ENCODE results near the gene SRGAP2C.
"Not testable (repeated sequence)": the region's sequence is repeated elsewhere in the genome, so short reads cannot be mapped to it uniquely, and the experiment has no call there.

The SRGAP2C gene

DNA sequence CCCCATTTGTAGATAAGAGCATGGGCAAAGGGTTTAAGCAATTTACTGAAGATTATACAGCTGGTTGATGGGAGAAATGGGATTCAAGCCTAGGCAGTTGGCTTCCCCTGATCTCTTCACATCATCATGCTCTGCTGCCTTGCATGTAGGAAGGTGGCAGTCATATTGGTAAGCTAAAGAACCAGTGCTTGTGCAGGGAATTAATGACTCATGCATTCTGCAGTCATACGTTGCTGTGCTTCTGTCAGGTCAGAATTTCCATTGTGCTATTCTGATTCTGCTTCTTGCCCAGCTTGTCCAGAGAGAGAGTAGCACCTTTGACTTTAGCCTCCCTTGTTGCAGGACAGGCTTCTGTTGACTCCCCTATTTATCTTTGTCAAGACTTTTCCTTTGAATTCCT is 153.2 kb downstream of the SRGAP2C start:
- not testable (repeated sequence) for DNase-seq (ENCODE audit: low spot score)

DNA sequence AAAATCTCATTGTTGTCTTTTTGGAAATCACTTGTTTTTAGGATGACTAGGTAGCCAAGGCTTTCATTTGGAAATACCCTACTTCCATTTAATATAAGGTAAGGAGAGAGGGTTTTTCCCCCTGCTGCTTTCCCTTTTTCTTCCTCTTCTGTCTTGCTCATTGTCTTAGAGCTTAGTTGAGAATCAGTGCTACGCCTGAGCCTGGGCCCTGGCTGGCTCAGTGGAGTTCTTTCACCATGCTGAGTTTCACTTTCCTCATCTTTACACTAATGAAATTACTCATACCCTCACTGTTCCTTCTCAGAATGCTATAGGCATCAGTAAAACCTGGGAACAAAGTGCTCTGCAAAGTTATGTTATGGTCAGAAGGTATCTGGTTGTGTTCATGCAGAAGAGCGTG is 154.8 kb downstream of the SRGAP2C start:
- not testable (repeated sequence) for DNase-seq (ENCODE audit: low spot score)

DNA sequence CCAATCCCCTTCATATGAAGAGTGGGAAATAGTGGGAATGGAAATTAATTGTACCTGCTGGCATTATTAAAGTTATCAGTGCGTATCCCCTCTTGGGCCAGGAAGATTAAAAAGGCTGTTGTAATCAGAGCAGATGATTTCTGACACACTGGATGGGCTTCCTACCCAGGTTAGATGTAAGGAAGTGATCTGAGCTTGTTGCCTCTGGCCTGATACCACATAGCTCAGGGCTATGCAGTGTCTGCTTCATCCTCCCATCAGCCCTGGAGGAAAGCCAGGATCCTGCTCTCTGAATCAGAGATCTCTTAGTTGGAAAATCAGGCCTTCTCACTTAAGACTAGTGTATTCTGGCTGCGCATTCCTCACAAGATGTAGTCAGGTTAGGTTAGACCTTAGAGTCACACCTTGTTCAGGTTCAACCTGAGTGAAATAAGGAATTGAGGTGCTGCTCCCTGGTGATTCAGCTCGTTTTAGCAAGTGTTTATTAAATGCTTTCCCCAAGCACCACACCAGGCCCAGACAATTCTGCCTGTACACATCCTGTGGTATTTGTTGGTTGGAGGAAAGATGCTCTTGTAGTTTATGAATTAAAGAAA is 158.6 kb downstream of the SRGAP2C start:
- DNase-seq (ENCODE audit: low spot score): not testable (repeated sequence)

DNA sequence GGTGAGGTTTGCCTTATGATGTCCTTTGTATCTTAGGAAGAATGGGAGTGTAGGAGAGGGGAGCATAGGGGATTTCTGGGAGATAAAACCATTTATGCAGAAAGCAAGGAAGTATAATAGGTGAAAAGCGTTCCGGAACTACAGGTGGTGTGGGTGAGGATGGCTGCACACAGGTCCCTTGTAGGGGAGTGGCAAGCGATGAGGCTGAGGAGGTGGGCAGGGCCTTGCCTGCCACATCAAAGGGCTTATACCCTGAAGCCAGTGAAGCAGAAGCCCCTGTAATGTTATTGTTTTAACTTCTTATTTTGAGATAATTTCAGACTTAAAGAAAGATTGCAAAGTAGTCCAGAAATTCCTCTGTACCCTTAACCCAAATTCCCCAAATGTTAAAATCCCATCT is 159.6 kb downstream of the SRGAP2C start:
- not testable (repeated sequence) for DNase-seq (ENCODE audit: low spot score)

DNA sequence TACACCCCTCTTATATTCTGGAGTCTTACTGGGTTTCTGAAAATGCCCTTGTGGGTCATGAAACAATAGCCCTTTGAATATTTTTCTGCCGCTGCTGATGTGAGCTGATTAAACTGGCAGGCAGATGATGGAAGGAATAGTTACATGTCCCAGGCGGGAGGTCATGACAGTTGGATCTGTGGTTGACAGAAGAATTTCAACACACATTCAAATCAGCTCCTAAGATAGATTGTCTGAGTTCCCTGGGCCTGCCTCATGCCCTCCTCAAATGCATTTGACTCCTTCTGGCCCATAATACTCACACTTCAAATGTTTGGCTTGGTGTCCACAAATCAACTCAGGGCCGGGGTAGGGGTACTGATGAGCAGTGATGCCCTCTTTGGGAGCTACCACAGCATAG is 161.9 kb downstream of the SRGAP2C start:
- not testable (repeated sequence) for DNase-seq (ENCODE audit: low spot score)

DNA sequence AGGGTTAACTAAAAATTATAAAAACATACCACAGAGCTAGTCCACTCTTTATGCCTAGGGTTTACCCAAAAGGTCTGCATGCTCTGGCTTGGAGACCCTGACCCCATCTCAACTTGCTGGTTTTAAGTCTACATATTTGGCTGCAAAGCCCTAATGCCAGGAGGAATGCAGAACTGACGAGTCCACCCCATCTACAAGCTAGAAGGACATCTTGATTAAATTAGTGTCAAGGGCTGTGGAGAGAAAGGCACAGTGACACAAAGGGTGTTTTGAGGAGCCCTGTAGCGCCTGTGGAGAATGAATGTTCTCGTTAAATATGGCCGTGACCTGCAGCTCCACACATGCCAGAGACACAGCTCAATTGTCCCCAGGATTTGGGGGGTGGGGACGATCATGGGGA is 162.7 kb downstream of the SRGAP2C start:
- DNase-seq (ENCODE audit: low spot score): not testable (repeated sequence)

DNA sequence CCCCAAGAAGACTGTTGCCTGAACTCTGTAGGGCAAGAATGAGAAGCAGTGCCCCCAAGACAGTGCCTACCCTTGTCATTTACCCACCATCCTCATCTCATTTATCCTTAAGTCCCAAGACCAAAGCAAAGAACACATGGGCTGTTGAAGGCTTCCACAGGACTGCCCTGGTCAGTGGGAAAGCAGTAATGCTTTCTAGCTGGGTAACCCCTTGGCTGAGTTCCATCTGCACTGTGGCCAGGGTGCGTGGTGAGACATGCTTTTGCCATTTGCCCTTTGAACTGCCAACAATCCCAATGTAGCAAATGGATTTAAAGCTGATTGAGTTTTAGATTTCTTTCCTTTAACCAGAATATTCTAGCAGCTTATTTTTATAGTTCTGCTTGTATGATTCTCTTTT is 163.3 kb downstream of the SRGAP2C start:
- not testable (repeated sequence) for DNase-seq (ENCODE audit: low spot score)

DNA sequence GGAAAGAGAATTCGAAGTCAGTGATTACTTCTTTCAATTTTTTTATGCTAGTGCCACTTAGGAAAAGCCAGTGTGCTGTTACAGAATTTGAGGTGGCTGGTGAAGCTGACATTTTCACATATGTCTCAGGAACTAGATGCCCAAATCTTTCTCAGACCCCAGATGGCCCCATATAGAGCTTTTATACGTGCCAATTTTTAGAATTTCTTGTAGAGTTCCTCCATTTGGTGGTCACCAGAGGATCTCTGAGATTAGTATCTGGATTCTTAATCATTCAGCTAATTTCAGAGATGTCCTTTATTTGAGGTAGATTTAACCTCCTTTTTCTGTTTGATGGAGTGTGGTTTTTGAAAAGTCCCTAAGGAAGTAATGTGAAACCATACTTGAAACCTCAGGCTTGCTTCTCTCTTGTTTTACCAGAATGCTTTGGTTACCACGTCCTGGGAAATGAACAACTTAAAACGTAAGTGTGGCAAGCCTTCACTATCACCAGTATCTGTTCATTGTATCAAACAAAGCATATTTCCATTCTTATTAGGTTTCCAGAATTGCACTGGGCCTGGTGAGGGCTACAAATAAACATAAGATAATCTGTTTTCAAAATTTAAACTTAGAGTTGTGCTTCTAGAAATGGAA is 164.7 kb downstream of the SRGAP2C start:
- DNase-seq (ENCODE audit: low spot score): not testable (repeated sequence)

DNA sequence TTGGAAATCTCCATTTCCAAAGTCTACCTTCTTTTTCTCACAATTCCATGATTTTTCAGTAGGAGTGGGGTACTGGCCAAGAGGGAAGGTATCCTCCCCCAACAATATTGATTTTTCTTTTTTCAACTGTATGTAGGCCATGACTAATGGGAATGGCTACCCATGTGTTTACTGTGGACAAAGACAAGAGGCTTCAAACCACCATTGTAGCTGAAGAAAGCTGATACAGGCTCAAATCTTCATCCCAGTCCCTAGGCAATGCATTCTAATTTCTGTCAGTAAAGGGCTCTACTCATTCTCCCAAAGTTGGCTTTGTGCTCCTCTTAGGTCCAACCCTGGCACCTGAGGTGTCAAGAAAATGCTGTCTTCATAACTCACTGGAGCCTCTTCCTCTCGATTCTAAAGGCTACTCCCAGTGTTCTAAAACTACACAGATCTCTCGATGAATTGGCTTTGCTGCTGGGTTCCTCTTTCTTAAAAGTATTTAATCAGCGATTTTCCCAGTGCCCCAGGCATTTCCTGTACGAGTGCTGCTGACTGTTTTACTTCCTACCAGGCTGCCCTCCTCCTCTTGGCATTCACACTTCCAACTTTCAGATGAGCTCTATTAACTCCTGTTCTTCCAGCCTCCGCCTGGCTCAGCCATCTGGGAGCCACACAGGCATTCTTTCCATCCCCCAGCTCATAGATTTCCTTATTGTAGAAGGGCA is 171.1 kb downstream of the SRGAP2C start:
- DNase-seq (ENCODE audit: low spot score): not testable (repeated sequence)

DNA sequence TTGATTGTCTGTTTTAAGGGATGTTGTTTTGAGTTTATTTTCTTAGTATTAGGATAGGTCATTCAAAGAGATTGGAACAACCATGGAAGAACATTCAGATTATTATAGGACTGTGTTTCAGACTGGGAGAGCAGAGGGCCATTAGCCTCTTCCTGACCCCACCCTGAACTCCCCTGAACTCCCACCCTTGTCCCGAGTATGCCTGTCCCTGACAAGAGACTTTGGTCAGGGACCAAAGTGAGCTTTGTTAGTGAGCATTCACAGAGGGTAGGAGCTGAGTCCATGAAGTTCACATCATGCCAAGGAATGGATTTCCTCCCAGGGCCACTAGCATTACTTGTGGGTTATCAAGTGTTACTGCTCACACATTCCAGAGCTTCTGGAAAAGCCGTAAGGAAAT is 172.0 kb downstream of the SRGAP2C start:
- not testable (repeated sequence) for DNase-seq (ENCODE audit: low spot score)

DNA sequence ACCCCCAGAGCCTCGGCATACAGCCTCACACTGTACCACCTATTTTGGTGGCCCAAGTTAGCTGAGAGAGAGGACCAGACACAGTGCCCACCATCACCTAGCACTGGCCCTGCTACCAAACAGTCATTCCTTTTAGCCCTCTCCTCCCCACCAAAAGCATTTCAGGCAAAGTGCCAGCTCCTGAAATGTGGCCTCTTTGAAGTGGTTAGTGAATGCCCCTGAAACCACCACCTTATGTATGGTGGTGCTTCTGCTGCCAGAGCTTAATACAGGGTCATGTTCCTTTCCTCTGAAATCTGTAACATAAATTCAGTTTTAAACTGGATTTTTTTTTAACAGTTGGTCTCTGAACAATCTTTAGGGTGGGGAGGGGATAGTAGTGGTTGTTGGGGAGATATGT is 175.8 kb downstream of the SRGAP2C start:
- DNase-seq (ENCODE audit: low spot score): not testable (repeated sequence)

DNA sequence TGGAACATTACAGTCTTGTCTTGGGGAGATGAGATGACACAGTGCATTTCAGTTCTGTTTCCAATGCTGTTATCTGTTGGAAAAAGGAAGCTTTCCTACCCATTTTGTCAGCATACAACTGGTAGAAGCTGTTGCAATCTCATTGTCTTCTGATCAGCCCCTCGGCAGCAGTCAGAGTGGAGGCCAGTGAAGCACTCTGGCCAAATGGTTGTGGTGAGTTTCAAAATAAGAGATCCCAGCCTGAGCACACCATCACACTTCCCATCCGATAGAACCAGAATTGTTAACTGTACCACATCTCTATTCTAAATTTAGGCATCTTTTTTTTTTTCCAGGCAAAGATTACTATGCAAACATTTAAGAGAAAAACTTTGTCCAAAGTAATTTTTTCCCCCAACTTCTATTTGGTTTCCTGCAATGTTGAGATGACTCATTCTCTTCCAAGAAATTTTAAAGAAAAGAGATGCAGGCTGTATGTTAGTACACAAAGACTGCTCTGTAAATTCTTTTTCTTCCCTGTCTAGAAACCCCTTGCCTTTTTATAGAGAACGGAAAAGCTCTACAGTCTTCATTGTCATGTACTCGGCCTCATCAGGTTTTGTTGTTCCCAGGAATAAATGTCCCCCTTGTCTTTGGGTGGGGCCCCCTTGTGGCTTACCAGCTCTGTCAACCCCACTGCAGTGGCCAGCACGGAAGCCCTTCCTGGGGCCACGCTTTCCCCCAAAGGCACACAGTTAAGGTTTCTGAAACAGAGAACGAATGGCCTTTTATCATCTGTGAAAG is 176.9 kb downstream of the SRGAP2C start:
- DNase-seq (ENCODE audit: low spot score): not testable (repeated sequence)

DNA sequence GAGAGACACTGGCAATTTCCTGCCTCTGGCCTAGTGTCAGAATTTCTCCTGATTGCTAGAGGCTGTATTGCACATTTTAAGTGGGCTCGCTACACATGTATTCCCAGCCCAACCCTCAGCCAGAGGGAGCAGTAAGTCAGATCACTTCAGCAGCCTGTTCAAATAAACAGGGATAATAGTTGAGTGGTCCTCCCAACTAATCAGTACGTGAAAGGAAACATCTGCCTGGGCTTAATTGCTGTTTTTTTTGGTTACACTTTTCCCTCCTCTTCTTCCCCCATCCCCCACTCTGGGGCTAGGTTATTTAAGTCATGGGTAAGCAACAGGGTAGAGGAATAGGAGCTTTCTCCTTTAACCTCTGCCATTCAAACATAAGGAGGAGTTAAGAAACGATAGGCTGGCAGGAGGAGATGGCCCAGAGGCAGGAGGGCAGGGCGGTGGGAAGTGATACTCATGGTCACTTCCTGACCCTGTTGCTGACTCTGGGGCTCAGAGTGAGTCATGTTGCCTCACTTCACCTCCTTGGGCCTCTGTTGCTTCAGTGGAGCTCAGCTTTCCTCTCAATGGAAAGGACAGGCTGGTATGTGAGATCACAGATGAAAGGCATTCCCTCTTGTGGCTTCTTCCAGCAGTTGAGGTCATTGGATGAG is 177.6 kb downstream of the SRGAP2C start:
- DNase-seq (ENCODE audit: low spot score): not testable (repeated sequence)

DNA sequence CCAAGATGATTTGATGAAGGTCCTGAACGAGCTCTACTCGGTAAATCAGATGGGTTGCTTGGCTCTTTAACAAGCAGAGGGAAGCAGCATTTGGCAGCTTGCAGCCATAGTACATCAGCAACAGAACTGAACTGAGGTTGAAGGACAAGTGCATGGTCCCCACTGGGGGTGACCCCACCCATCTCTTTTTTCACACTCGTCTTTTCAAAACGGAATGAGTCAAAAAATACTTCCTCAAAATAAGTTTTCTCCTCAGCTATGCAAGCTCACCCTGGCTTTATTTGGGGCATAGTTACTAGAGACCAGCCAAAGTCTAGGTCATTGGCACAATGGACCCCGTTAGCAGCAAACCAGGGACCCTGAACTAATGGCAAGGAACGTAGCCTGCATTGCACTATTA is 180.5 kb downstream of the SRGAP2C start:
- not testable (repeated sequence) for DNase-seq (ENCODE audit: low spot score)

DNA sequence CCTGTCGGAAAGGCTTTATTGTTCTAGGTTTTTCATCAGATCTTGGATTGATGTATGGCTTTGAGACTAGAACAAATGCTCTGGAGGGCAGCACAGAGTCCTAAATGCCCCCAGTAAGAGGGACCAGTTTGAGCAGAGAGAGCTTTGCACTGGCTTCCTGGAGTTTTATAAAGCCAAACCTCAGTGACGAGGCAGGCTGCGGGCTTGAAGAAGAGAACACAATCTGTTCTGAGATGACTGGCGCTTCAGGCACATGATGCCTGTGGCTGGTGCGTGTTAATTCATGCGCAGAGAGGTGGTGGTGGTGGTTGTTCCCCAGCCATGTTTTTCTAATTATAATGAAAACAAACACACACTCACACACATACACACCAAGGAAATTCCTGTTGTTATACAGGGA is 180.9 kb downstream of the SRGAP2C start:
- DNase-seq (ENCODE audit: low spot score): not testable (repeated sequence)

DNA sequence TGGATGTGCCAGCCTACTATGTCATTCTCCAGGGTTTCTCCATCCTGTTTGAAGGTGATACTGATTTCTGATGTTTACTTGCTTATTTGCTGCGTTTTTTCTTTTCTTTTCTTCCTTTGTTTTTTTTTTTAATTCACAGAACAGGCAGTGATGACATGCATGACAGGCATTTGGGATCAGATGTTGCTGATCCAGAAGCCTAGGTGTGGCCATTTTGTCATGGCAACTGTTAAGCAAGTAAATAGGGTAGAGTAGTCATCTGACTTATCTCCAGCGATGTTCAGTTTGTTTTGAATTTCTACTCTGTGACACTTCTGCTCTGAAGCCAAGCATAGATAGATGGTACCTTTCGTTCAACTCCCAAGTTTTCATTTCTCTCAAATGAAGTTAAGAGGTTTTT is 181.4 kb downstream of the SRGAP2C start:
- not testable (repeated sequence) for DNase-seq (ENCODE audit: low spot score)

DNA sequence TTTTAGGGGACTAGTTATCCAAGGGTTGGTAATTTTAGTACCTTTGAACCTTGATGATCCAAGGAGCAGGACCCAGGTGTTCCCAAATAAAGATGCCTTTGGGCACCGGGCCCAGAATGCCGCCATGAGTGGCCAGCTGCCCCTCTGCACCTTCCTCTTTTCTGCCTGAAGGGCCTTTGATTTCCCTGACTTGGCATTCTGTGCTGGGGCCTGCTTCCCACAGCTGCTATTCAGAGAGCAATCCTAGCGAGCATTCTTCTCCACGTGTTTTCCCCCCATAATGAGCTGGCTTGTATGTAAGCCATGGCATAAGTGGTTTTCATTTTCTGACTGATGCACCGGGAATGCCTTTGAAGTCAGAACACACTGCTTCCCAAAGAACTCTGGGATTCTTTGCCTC is 184.1 kb downstream of the SRGAP2C start:
- DNase-seq (ENCODE audit: low spot score): not testable (repeated sequence)

DNA sequence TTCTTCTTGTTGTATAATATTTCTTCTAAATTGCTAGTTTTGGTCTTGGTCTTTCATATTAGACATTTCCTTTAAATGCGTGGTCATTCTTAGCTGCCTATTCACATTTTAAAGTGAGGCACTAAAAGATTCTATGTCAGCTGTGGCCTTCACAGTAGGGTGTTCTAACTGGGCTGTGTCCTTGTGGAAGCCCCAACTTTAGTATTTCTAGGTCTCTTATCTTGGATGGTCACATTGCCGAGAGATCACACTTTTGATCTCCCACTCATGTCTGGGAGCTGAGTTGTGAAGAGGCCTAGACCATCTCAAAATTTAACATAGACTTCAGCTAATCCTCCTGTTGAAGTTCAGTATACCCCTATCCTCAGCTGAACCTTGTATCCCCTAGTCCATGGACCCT is 185.2 kb downstream of the SRGAP2C start:
- not testable (repeated sequence) for DNase-seq (ENCODE audit: low spot score)

DNA sequence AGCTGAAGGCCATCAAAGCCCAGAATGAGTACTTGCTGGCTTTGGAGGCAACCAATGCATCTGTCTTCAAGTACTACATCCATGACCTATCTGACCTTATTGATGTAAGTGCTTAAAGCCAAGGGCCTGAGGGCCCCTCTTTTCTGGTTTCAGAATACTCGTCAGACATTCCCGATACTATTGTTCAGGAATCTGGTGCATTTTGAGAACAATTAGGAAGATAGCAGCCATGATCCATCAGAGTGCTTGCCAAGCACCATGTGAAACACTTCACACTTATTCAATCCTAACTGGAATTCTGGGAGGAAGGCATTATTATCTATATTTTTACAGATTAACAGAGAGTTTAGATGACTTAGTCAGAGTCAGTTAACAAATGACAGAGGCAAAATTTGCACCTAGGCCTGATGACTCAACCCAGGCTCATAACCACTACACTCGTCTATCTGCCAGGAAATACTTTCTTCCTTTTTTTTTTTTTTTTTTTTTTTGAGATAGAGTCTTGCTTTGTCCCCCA is 190.1 kb downstream of the SRGAP2C start:
- DNase-seq (ENCODE audit: low spot score): not testable (repeated sequence)

DNA sequence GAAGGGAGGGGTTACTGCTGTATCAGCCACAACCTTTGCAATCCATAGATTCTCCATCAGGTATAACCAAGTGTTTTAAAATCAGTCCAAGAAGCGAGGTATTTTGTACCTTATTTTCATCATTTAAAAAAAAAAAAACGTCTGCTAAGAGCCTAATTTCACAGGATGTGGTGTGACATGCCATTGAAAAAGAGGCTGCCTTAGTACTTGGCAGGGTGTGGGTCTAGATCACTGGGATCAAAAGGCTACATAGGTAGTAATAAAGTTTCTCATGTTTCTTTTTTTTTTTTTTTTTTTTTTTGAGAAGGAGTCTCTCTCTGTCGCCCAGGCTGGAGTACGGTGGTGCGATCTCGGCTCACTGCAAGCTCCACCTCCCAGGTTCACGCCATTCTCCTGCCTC is 192.2 kb downstream of the SRGAP2C start:
- DNase-seq (ENCODE audit: low spot score): not testable (repeated sequence)

DNA sequence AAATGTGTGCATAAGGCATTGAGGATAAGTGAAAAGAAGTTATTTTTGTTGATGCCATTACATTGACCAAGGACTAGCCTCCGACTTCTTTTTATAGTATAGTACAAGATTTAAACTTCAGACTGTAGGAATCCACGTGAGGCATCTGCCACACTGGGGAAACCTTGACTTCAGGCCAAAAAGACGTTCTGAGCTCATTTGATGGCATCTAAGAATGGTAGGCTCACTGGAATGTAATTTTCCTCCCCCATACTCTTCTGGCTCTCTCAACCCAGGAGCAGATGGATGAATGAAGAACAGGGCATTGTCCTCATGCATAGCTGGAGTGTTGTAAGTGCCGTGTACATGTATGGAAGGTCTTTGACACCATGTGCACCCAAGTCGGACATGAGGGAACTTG is 194.0 kb downstream of the SRGAP2C start:
- not testable (repeated sequence) for DNase-seq (ENCODE audit: low spot score)

DNA sequence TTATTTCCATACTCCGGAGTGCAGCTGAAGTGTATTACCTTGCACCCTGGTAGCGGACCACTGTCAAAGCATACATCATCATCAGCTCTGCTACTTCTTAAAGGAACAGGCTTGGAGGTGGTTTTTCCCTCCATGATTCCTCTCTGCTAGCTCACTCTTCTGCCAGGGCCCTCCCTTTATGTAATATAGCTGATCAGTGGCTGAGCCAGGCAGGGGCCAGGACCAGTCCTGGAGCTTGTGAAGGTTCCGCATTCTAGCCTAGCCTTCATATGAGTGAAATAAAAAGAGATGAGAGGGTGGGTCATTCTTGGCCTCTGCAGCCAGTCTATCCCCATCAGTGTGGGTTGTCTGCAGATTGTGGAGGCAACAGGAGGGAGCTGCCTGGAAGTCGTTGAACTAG is 200.0 kb downstream of the SRGAP2C start:
- DNase-seq (ENCODE audit: low spot score): not testable (repeated sequence)

Data from HuH-7 (cell line).